Measurements from ENCODE around the gene METRN. TPM values are rescaled to one million over a fixed set of nuclear protein-coding genes. Genes with fewer than 3 reads are reported as not detected.

METRN gene
- total RNA-seq, 2 experiments from 2014 or later, result 2.6 to 3.2 TPM

- DNase-seq, result peak in 2 of 14 experiments; percentile 4 to 10
- Mint-ChIP-seq H3K9me3 (no peaks in the 10 kb centered on the region), H3K27ac (no peak overlapping the region), H3K4me1 (ENCODE audit: low read depth) (no peaks in the 10 kb centered on the region), H3K4me3 (no peak overlapping the region), H3K36me3 (ENCODE audit: low read depth) (no peaks in the 10 kb centered on the region), H3K27me3 (peaks cover 5% of the 10 kb centered on the region)
- no peaks in the 10 kb centered on the region for H3K27me3 ChIP-seq (ENCODE audit: control insufficient read depth in 1 of 2, insufficient read depth in 2 of 2, low read length in 2 of 2)
- ChIA-PET POLR2A (no interaction called here), CTCF (no interaction called here)
- no peak overlapping the region for H3K27ac ChIP-seq (ENCODE audit: low read depth in 1 of 2, low read length in 2 of 2)
- no peak for ATAC-seq (ENCODE audit: poor library complexity)
- H3K36me3 ChIP-seq (ENCODE audit: insufficient read depth, low read length), result no peaks in the 10 kb centered on the region
- TF ChIP-seq CTCF (IDR thresholded peaks at IDR 0.05), result no peak
- H3K4me3 ChIP-seq (ENCODE audit: low read length), result no peak overlapping the region
- intact Hi-C loops (cut with DNase I, micrococcal nuclease), result no loop called here
- peaks cover 1% of the 10 kb centered on the region for H3K4me1 ChIP-seq (ENCODE audit: insufficient read depth, low read length)
- H3K9me3 ChIP-seq (ENCODE audit: control insufficient read depth in 1 of 2, insufficient read depth in 1 of 2, low read length in 2 of 2), result no peaks in the 10 kb centered on the region
These were observed 45.1 kb downstream of the METRN start for GRCh38 chr16:760065-760464.

- Mint-ChIP-seq H3K27ac (no peak within 1 kb of the TSS), H3K27me3 (peaks cover 3% of the 10 kb centered on the region), H3K4me3 (no peak within 1 kb of the TSS), H3K4me1 (ENCODE audit: low read depth) (no peaks in the 10 kb centered on the region), H3K9me3 (no peaks in the 10 kb centered on the region), H3K36me3 (ENCODE audit: low read depth) (no peaks in the 10 kb centered on the region)
- Histone ChIP-seq H3K36me3 (ENCODE audit: insufficient read depth, low read length) (no peaks in the 10 kb centered on the region), H3K9me3 (ENCODE audit: control insufficient read depth in 1 of 2, insufficient read depth in 1 of 2, low read length in 2 of 2) (no peaks in the 10 kb centered on the region), H3K27me3 (ENCODE audit: control insufficient read depth in 1 of 2, insufficient read depth in 2 of 2, low read length in 2 of 2) (no peaks in the 10 kb centered on the region), H3K4me3 (ENCODE audit: low read length) (no peak within 1 kb of the TSS), H3K27ac (ENCODE audit: low read depth in 1 of 2, low read length in 2 of 2) (no peak within 1 kb of the TSS), H3K4me1 (ENCODE audit: insufficient read depth, low read length) (no peaks in the 10 kb centered on the region)
- no peak for TF ChIP-seq CTCF (IDR thresholded peaks at IDR 0.05)
- DNase-seq, result peak in 2 of 14 experiments; percentile 4 to 9
- POLR2A ChIA-PET, result no interaction called here
- no peak for ATAC-seq (ENCODE audit: poor library complexity)
- CTCF ChIA-PET, result no interaction called here
- intact Hi-C loops (cut with DNase I, micrococcal nuclease), result no loop called here
These were observed 45.8 kb downstream of the METRN start, which contains the start of gene MSLN for GRCh38 chr16:760545-761343. Gene MSLN, plus strand, starts transcription at chr16:760734. Its CDS starts 1,947 bp downstream, at chr16:762681.

GRCh38 chr16:761625-762513 is 47.0 kb downstream of the METRN start:
- Histone ChIP-seq H3K4me1 (ENCODE audit: insufficient read depth, low read length) (no peaks in the 10 kb centered on the region), H3K9me3 (ENCODE audit: control insufficient read depth in 1 of 2, insufficient read depth in 1 of 2, low read length in 2 of 2) (no peaks in the 10 kb centered on the region), H3K27ac (ENCODE audit: low read depth in 1 of 2, low read length in 2 of 2) (no peak overlapping the region), H3K4me3 (ENCODE audit: low read length) (no peak overlapping the region), H3K27me3 (ENCODE audit: control insufficient read depth in 1 of 2, insufficient read depth in 2 of 2, low read length in 2 of 2) (no peaks in the 10 kb centered on the region), H3K36me3 (ENCODE audit: insufficient read depth, low read length) (no peaks in the 10 kb centered on the region)
- ATAC-seq (ENCODE audit: poor library complexity) (no peak), DNase-seq (peak in 2 of 14 experiments; percentile 4 to 11)
- ChIA-PET POLR2A (no interaction called here), CTCF (no interaction called here)
- Mint-ChIP-seq H3K27me3 (no peaks in the 10 kb centered on the region), H3K4me3 (no peak overlapping the region), H3K36me3 (ENCODE audit: low read depth) (no peaks in the 10 kb centered on the region), H3K4me1 (ENCODE audit: low read depth) (no peaks in the 10 kb centered on the region), H3K27ac (no peak overlapping the region), H3K9me3 (no peaks in the 10 kb centered on the region)
- intact Hi-C loops (cut with DNase I, micrococcal nuclease), result no loop called here
- no peak for TF ChIP-seq CTCF (IDR thresholded peaks at IDR 0.05)
